Measurements from ENCODE around the gene PI4KA. TPM values are rescaled to one million over a fixed set of nuclear protein-coding genes. Genes with fewer than 3 reads are reported as not detected.

PI4KA gene
- total and polyA plus RNA-seq, 4 donors, result 19.4 to 47.5 (median 36.3) TPM

DNA sequence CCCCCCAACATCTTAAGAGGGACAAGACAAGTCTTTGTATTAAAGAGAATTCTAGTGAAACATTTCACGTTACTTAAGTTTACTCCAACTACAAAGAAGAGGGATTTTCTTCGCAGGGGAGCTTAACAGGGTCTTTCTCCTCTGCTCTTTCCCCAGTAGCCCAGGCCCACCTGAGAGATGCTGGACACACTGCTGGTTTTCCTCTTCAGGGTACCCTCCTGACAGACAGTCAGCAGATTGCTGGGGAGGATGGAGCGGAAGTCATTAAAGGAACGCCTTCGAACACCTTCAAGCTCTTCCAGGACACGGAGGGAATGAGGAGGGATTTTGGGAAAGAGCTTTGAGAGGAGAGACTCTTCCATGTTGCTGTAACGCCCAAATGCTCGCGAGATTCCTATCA, 39.1 kb downstream of the PI4KA start:
- WGBS, result 97% methylated on average over 9 of the region's 9 CpGs
- Histone ChIP-seq H3K27me3 (ENCODE audit: control insufficient read depth in 4 of 4, insufficient read depth in 4 of 4, low read length in 3 of 4) (no peaks in the 10 kb centered on the region), H3K36me3 (ENCODE audit: control insufficient read depth in 4 of 4, insufficient read depth in 3 of 4, low read depth in 1 of 4, low read length in 3 of 4) (peaks cover 12 to 59% (median 44%) of the 10 kb centered on the region in 4 donors), H3K9me3 (ENCODE audit: control insufficient read depth in 4 of 4, low read length in 3 of 4) (no peaks in the 10 kb centered on the region), H3K4me1 (ENCODE audit: control insufficient read depth in 4 of 4, insufficient read depth in 4 of 4, low read length in 3 of 4) (no peaks in the 10 kb centered on the region), H3K27ac (ENCODE audit: low read depth in 1 of 2, low read length in 2 of 2) (no peak overlapping the region), H3K9ac (ENCODE audit: low read depth in 1 of 2, low read length in 2 of 2) (no peak overlapping the region), H3K4me3 (ENCODE audit: low read depth in 1 of 3, low read length in 3 of 3) (no peak overlapping the region)
- no peak for TF ChIP-seq JUND (IDR thresholded peaks at IDR 0.05)
- TF ChIP-seq NR2F2 (IDR thresholded peaks at IDR 0.05), result no peak
- no peak for TF ChIP-seq FOXA2 (IDR thresholded peaks at IDR 0.05)
- no peak for TF ChIP-seq SP1 (IDR thresholded peaks at IDR 0.05)
- no peak for TF ChIP-seq GABPA (IDR thresholded peaks at IDR 0.05 in 1 of 2, conservative IDR thresholded peaks at IDR 0.05 in 1 of 2)
- no peak for TF ChIP-seq ATF3 (IDR thresholded peaks at IDR 0.05)
- no peak for TF ChIP-seq RXRA (IDR thresholded peaks at IDR 0.05)
- DNase-seq (ENCODE audit: low spot score), result no peak

GRCh38 chr22:20818471-20818870, 40.1 kb downstream of the PI4KA start:
- Histone ChIP-seq H3K27me3 (ENCODE audit: control insufficient read depth in 4 of 4, insufficient read depth in 4 of 4, low read length in 3 of 4) (no peaks in the 10 kb centered on the region), H3K9me3 (ENCODE audit: control insufficient read depth in 4 of 4, low read length in 3 of 4) (no peaks in the 10 kb centered on the region), H3K27ac (ENCODE audit: low read depth in 1 of 2, low read length in 2 of 2) (no peak overlapping the region), H3K4me1 (ENCODE audit: control insufficient read depth in 4 of 4, insufficient read depth in 4 of 4, low read length in 3 of 4) (no peaks in the 10 kb centered on the region), H3K9ac (ENCODE audit: low read depth in 1 of 2, low read length in 2 of 2) (no peak overlapping the region), H3K4me3 (ENCODE audit: low read depth in 1 of 3, low read length in 3 of 3) (no peak overlapping the region), H3K36me3 (ENCODE audit: control insufficient read depth in 4 of 4, insufficient read depth in 3 of 4, low read depth in 1 of 4, low read length in 3 of 4) (peaks cover 11 to 55% (median 42%) of the 10 kb centered on the region in 4 donors)
- 94% methylated on average over 3 of the region's 3 CpGs for WGBS
- TF ChIP-seq HNF4A (conservative IDR thresholded peaks at IDR 0.05) (no peak), SP1 (IDR thresholded peaks at IDR 0.05) (no peak), FOXA2 (IDR thresholded peaks at IDR 0.05) (no peak), ATF3 (IDR thresholded peaks at IDR 0.05) (no peak), MAX (IDR thresholded peaks at IDR 0.05) (no peak), HNF4G (IDR thresholded peaks at IDR 0.05) (no peak), REST (IDR thresholded peaks at IDR 0.05) (no peak), GABPA (IDR thresholded peaks at IDR 0.05 in 1 of 2, conservative IDR thresholded peaks at IDR 0.05 in 1 of 2) (no peak), YY1 (IDR thresholded peaks at IDR 0.05) (no peak), EGR1 (IDR thresholded peaks at IDR 0.05; ENCODE audit: low read depth in 2 of 2) (no peak), FOXA1 (IDR thresholded peaks at IDR 0.05) (no peak), RAD21 (IDR thresholded peaks at IDR 0.05) (no peak), TAF1 (conservative IDR thresholded peaks at IDR 0.05) (no peak), RXRA (IDR thresholded peaks at IDR 0.05) (no peak), NR2F2 (IDR thresholded peaks at IDR 0.05) (no peak), JUND (IDR thresholded peaks at IDR 0.05) (no peak)
- TF ChIP-seq, protein P1, sequence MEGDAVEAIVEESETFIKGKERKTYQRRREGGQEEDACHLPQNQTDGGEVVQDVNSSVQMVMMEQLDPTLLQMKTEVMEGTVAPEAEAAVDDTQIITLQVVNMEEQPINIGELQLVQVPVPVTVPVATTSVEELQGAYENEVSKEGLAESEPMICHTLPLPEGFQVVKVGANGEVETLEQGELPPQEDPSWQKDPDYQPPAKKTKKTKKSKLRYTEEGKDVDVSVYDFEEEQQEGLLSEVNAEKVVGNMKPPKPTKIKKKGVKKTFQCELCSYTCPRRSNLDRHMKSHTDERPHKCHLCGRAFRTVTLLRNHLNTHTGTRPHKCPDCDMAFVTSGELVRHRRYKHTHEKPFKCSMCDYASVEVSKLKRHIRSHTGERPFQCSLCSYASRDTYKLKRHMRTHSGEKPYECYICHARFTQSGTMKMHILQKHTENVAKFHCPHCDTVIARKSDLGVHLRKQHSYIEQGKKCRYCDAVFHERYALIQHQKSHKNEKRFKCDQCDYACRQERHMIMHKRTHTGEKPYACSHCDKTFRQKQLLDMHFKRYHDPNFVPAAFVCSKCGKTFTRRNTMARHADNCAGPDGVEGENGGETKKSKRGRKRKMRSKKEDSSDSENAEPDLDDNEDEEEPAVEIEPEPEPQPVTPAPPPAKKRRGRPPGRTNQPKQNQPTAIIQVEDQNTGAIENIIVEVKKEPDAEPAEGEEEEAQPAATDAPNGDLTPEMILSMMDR (IDR thresholded peaks at IDR 0.05; ENCODE audit: low read depth, low read length, missing input control), result no peak
- TF ChIP-seq, protein P2, sequence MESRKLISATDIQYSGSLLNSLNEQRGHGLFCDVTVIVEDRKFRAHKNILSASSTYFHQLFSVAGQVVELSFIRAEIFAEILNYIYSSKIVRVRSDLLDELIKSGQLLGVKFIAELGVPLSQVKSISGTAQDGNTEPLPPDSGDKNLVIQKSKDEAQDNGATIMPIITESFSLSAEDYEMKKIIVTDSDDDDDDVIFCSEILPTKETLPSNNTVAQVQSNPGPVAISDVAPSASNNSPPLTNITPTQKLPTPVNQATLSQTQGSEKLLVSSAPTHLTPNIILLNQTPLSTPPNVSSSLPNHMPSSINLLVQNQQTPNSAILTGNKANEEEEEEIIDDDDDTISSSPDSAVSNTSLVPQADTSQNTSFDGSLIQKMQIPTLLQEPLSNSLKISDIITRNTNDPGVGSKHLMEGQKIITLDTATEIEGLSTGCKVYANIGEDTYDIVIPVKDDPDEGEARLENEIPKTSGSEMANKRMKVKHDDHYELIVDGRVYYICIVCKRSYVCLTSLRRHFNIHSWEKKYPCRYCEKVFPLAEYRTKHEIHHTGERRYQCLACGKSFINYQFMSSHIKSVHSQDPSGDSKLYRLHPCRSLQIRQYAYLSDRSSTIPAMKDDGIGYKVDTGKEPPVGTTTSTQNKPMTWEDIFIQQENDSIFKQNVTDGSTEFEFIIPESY (IDR thresholded peaks at IDR 0.05), result no peak
- no peak for DNase-seq (ENCODE audit: low spot score)

All from liver (tissue), 9 donors.